HG03066 (cell line): Measurements from ENCODE around the gene ISLR.

Experiments
- ATAC-seq: cut with Tn5 transposase; IDR thresholded peaks from one replicate; pipeline ENCODE4 v1.9.1; 2021; ENCODE audit warnings: low read depth; ENCODE audit not compliant: unreplicated experiment

The ISLR gene

DNA sequence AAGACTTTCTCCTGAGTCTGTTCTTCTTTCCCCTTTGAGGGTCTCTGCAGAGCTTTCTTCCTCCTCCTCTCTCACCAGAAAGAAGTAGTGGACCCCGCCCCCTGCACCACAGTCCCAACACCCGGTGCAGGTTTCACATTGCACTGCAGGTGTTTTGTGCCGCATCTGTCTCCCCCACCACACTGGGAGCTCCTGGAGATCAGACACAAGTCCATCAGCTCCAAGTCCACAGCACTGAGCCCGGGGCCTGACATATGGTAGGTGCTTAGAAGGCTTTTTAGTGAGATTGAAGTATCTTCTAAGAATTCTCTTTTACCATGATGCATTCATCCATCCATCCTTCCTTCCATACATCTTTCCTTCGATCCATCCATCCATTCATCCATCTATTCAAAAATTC is 19.2 kb downstream of the ISLR start:
- ATAC-seq: no peak

DNA sequence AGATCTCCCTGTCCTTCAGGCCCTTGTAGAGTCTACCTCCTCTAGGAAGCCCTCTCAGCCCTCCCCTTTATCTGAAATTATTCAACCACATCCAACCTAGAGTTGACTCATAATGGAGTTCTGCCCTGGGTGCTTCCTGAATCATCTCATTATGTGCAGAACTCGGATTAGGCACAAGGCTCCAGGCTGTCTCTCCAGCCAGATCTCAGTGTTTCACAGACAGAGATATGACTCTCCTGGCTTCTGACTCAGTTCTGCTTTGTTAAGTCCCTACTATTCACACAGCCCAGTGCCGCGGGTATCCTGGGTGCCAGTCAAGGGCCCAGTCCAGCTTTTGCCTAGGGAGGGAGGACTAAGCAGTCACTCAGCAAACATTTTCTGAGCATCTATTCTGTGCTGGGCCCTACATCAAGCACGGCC is 19.8 kb downstream of the ISLR start:
- no peak for ATAC-seq

DNA sequence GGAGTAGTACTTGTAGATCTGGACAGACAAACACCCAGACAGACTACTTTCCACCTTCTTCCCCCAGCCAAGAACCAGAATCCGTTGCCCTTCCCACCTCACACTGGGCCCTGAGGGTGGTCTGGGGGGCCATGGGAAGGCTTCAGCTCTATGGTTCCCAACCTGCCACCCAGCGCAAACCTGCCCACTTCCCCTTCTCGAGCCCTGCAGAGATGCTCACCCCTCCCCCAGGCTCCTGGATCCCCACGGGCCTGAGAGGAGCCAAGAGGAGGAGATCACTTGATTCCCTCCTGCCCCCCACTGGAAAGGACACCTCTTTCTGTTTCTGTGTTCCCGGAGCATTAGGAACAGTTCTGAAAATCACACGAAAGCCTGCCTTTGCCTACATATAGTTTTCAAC is 20.4 kb downstream of the ISLR start:
- ATAC-seq: no peak

DNA sequence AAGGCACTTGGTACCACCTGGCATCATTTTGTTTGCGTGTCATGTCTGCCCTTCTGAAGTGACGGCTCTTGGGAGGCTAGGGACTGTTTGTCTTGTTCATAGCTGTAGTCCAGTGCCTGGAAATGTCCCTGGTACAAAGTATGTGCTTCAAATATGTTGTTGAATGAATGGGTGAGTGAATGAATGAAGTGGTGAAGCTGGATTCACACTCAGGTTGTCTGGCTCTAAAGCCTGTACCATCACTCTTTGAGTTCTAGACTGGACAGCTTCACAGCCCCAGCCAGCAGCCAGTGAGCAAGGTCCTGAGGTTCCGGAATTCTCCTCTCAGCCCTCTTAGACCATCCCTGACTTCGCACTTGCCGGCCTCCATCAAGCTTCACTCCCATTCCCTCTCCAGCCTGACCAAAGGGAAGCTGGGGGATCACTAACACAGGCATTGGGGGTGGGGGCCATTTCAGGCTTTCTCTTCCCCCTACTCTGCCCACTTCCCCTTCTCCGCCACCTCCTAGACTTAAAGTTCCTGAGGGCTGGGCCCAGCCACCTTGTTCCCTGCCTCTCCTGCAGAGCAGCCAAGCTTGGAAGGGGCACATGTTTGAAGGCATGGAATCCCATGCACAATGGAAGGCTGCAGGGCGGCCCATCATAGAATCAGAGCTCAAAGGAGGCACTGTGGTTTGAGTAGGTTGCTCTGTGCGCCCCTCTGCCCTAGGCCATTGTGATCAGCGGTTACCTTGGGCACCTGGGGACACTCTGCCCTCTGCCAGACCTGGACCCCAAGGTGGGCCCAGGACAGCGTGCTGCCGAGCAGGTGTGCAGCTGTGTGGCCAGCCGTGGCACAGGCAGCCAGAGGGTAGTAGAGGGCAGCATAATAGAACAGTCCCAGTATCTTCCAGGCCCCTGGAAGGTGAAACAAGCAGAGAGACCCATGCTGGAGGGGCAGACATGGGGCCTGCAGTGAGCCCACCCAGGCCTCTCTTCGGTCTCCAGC is 21.4 kb downstream of the ISLR start:
- no peak for ATAC-seq

DNA sequence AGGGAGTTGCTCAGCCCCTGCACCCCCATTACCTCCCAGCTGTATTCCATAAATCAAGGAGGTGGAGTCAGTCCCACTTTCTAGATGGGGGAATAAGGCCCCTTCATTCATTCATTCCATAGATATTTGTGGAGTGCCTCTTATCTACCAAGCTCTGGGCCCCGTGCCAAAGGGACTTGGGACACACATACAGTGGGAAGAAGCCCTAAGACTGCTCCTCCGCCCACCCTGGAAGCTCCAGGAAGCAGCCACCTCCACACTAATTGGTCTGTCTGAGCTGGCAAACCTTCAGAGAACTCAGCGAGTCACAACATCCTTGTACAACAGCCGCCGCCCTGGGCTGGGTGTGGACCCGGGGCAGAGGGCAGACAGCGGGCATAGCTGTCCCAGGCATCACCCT is 22.7 kb downstream of the ISLR start:
- ATAC-seq: no peak

DNA sequence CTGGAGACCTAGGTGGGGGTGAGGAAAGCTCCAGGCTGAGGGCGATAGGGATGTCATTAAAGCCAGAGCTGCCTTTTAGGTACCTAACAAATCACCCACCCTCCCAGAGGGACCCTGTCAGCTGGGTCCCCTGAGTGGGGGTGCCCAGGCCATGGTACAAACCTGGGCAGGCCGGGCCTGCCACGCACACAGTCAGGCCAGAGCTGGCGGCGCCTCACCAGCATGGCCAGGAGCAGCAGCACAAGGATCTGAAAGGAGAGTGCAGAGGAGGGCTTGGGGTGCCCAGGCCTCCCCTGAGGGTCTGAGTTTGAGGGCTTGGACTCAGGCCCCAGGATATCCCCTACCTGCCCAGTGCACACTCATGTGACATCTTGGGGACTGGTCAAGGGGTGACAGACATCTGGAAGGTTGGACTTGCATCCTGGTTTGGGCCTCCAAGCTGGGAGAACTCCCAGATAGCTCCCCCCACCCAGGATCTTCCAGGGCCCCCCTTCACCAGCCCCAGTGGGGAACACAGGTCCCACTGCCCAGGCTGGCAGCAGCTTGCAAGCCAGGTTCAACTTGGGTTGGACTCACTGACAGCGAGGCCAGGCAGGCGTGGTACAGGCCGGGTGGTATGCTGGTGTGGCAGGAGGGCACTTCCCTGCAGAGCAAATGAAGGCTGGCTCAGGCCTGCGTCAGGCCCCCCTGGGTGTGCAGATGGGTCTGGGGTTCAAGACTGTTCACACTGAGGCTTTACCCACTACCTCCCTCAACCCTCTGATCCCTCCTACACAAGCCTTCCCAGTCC is 23.9 kb downstream of the ISLR start:
- no peak for ATAC-seq

DNA sequence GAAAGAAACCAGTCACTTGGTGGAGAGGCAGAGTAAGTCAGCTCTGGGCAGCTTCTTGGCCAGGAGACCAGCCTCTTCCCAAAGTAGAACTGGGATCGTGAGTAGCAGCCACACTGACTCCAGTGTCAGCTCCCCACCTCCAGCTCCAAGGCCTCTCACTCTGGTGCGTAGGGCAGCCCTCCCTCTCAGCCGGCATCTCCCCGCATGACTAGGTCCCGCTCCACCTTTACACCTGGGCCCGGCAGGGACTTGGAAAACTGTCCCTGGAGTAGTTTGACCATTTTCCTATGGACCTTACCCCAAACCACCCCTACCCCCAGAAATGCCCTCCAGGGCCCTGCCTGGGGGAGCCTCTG is 25.8 kb downstream of the ISLR start:
- no peak for ATAC-seq

DNA sequence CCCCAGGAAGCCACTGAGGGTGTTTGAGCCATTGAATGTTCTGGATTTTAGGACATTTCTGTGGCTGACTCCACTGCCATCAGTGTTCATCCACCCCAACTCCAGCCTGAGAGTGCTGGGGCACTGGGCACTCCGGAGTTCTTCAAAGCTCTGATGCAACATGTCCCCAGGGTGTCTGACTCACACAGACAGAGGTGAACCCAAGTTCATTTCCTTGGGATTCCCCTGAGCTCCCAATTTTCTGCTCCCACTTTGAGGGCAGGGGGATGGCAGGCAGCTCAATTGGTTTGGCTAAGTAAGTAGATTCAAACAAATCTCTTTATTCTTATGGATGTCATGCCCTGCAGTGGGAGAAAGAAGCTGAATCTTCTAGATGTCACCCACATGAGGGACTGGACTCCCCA is 26.9 kb downstream of the ISLR start:
- ATAC-seq: no peak

DNA sequence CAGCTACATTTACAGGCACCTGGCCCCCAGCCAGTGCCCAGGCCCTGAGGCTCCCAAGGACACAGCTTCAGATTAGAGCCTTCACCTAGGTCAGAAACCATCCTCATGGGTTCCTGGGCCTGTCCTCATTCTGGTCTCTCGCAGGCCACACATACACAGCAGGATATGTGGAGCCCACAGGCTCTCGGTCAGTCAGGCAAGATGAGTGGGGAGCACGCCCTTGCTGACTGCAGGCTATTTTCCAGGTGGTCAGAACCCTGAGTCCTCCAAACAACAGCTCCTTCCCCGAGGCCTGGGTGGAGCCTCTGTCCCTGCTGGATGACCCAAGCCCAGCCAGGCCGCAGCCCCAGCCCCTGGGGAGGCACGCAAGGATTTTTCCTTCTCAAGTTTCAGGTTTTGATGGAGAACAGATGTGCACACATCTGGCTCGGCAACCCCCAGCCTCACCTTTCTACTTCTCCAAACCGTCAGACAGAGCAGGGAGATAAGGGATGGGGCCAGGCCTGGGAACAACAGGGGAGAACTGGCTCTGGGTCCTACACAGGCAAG is 27.4 kb downstream of the ISLR start:
- ATAC-seq: no peak

DNA sequence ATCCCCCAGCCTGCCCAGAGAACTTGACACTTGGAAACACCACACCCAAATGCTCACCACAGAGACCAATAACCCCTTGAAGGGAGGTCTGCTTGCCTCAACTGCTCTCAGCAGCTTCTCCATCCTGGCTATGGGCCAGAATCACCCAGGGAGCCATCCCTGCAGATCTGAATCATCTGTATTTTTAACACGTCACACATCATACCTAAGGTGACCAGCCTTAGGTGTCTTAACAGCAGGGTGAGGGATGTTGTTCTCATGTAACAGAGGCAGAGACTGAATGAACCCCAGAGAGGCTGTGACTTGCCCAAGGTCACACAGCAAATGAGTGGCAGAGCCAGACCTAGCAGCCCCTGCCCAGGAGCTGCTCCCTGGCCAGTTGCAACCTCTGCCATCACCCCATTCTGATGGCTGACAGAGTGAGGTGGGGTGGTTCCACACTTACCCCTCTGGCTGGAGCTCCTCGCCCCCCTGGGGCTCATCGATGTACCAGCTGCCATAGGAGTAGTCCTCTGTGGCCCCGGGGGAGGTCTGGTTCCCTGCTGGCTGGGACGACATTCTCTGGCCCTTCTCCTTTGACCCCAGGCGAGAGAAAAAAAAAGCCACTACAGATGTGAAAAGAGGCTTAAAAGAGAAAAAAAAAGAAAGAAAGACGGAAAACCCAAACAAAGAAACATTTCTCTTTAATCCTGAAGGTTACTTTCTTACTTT is 28.4 kb downstream of the ISLR start:
- ATAC-seq: no peak

DNA sequence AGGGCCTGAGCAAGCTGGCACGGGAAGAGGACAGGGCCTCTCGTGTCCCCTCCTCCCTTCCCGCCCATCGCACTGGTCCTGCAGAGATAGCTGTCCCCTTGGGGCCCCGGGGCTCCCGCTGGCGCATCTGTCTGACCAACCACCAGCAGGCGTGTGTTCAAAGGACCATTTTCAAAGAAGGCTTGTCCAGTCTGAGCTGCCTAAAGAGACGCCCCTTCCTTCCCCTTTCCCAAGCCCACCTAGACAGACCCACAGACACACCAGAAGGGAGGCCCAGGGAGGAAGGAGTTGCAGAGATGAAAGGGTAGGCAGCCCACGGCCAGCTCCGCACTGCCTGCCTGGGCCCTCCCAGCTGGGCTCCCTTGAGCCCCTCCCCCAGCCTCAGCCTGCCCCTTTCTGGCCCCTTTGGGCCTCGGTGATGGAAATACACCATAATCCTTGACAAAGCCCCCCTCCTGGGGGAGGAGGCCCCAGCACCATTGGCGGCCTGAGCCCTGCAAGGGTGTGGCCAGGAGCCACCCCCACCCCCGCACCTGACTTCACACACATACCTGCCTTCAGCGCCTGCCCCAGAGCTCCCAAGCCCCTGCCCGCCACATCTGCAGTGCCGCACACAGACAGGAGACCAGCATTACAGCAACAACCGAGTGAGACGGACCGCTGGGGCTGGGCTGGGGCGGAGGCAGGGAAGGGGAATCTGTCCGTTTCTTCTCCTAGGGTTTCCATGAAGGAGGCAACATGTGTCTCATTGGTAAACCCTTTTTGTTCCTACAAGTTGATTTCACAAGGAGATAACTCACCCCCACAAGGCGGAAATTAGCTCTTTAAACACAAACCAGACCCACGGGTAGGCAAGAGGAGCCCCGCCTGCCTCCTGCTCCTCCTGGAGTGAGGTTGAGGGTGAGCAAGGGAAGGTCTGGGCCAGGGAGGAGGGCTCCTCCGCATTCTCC is 29.2 kb downstream of the ISLR start, which contains the start of gene STRA6:
Gene STRA6, minus strand, starts transcription at position 336 of the 950 bp plus-strand sequence. CDS start 520 bp downstream, outside the sequence.
- no peak for ATAC-seq

DNA sequence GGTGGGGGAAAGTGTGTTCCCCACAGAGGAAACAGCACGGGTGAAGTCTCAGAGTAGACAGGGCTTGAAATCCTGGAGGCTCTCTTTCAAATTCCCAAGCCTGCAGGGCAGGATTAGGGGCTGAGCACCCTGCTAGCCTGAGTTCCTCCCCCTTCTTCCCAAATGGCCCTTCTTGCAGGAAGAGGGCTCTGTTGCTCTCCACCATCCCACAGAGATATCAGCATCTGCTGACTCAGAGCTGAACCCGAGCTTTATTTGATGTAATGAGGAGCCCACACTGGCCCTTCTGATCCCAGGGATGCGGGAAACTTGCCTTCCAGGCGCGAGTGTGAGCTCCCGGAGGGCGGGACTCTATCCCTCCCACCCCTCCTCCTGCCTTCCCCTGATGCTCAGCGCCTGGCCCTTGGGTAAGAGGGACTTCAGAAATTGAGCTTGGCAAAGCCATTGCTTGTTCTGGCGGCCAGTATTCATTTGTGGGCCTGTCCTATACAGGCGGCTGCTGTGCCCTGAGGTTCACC is 30.5 kb downstream of the ISLR start:
- ATAC-seq: no peak

DNA sequence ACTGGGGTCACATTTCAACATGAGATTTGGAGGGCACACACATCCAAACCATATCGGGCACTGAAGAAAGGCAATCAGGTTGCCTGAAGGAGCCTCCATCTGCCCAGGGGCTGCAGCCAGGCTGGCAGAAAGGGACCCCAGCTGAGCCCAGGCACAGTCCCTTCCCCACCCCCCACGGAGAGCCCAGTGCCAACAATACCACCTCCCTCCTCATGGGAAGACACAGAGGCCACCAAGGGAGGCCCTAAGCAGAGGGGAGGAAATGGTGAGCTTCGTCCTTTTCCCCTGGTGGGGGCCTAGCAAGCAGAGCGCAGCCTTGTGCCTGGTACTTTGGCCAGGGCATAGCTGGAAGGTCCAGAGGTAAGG is 32.1 kb downstream of the ISLR start:
- ATAC-seq: no peak

DNA sequence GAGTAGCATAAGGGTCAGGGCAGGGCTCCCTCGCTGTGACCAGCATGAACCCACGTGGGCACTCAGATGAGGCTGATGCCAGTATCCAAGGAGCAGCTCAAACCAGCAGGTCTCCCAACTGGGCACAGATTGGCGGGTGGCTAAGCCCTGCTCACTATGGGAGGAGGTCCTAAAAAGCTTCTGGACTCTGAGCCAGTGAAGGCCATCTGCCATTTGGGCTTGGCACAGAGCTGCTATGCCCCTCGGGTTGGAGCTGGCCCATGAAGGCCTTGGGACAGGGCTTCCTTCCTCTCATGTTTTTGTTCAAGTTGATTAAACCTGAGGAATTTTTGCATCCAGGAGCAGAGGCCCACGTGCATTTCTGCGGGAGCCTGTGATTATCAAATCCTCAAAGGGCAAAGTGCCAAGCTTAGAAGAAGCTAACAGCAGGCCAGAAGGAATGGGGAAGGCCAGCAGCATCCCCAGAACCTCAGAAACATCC is 33.3 kb downstream of the ISLR start:
- ATAC-seq: no peak

DNA sequence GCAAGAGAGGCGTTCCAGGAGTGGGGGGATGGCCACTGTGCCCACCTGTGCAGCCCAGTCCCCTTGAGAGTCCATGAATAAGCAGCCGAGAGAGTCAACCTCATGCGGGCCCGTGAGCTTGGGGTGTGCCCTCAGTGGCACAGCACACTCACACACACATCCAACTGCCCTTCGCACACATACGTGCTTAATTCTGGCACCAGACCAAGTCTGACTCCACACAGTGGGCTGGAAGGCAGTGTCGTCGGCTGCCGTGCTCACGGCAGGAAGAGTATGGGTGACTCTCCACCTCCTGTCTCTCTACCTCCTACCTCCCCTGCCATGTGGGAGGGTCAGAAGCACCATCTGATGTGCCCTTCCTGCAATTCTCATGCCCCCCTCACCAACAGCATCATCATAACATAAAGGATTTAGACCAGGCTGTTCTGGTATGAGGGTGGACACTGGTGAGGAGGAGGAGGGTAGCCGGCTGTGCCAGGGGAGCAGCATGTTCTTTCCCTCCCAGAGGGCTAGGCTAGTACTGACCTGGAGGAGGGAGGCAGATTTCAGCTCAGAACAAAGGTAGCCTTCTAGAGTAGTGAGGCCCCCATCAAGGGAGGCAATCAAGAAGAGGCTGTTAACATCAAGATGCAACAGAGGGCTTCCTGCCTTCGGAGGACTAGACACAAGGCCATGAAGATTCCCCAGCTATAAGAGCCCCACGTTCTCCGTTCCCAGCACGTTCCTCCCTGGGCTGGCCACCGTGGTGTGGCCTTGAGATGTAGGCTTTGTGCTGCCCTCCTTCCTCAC is 34.3 kb downstream of the ISLR start:
- no peak for ATAC-seq

DNA sequence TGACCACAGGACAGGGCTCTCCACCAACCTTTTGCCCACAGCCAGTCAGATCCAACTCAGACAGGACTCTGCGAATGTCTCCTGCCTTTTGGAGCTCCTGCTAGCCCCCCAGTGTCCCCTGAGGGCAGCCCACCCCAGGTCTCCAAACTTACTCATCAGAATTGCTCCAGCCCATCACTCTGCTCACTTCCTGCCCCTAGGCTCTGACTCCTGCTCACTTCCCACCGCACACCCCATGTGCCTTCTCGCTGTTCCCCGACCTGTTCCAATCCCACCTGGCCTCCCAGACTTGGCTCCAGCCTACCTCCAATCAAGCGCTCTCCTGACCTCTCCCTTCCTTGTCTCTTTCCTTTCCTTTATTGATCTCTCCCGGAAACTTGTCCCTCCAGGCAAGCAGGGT is 35.0 kb downstream of the ISLR start:
- ATAC-seq: no peak

DNA sequence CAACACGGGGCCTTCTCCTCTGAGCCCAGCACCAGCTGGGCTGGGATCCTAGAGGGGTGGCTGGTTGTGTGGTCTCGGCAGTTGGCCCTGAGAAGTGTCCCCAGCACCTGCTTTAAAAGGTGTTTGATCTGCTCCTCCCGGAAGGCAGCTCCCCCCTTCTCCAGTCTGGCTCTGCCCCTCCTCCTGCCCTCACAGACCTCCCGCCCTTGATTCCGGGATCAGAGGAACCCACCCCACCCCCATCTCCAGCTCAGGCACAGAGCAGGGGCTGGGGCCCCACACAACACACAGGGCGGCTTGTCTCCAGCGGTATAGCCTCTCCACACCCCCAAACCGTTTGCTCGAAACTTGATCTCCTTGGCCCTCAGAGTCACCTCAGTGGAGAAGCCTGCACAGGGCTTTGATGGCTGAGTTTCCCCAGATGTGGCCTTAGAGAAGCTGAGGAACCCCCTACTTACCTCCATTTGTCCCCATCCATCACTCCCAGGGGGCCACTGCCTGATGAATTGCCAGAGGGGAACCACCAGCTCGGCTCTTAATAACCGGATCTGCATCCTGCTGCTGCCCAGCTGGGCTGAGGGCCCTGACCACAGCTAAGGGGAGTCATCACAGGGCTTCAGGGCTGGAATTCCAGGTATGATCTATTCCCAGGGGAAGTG is 35.5 kb downstream of the ISLR start:
- ATAC-seq: no peak

DNA sequence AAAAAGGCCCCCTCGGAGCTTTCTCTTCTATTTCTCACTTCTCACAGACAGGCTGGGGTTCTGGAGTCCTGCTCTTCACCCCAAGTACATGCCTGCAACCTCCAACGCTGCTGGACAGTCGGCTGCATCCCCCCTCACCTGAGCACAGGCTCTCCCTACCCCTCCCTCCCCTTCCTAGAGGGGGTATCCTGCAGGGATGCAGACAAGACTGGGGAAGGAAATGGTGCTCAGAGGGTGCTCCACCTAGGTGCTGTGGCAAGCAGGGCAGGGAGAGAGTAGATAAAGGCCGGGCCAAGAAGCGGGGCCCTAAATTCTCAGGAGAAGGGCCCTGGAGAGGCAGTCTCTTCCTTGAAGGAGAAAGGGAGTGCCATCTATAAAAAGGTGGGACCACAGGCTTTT is 36.0 kb downstream of the ISLR start:
- ATAC-seq: no peak
